ENCODE results near the gene LCE3D.
"Not testable (repeated sequence)": the region's sequence is repeated elsewhere in the genome, so short reads cannot be mapped to it uniquely, and the experiment has no call there.

LCE3D gene

DNA sequence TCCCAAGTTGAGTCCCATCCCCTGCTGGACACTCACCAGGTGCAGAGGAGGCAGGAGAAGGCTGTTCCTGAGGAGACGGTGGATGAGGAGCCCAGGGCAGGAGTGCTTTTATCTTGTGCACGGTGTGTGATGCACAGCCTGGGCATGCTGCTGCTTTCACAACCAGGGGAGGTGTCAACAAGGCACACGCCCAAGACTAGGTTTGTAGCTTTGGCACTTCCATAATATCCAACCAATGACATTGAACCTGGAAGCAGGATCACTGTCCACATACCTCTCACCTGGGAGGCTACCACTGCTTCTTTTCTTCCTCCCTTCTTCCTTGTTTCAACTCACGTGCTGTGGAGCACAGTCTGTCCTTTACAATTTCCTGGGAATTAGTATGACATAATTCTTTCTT, at the start of gene LCE3D:
Gene LCE3D (minus strand): TSS at position 84 of the 400 bp plus-strand sequence. CDS start 580 bp downstream, outside the sequence.
- no peak for DNase-seq

DNA sequence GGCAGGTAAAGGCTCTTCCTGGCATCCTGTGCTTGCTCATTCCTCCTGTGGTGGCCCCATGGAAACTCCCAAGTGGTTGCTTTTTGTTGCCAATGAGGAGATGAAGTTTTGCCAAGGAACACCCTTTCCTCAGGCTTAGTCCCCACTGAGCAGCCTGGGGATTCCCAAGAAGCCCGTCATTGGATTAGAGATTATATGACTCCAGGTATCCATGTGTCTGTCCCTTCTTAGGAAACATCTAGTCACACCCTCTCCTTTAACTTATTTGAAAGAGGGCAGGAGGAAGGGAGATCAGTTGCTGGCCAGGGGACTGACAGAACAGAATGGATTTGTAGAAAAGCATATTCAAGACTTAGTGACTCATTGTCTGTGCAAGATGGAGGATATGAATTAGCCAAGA, 46.4 kb upstream of the LCE3D start:
- DNase-seq: no peak

- DNase-seq: no peak
Observed at GRCh38 chr1:152623203-152623844, 43.0 kb upstream of the LCE3D start.

- no peak for DNase-seq
Observed at GRCh38 chr1:152622803-152623202, 42.5 kb upstream of the LCE3D start, which contains the start of gene LCE3A. TSS of gene LCE3A (minus strand) at chr1:152623103. CDS start at chr1:152623103, 0 bp downstream.

- DNase-seq: no peak
Observed at GRCh38 chr1:152621993-152622392, 41.7 kb upstream of the LCE3D start.

DNA sequence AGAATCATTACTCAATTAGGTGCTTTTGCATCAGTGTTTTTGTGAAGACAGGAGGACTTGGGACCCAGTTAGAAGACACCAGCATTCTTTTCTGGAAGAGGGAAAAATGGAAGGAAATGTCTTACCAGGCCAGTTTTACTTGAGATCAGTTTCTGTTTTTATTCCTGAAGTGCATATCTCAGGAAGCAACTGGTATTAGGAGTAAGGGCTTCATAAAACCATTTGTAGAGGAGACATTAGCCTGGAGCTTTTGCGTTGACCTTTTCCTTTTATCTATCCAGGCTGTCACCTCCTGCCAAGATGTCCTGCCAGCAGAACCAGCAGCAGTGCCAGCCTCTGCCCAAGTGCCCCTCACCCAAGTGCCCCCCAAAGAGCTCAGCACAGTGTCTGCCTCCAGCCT, 33.2 kb upstream of the LCE3D start, which contains the start of gene LCE3B:
Gene LCE3B (plus strand): TSS at position 301 of the 400 bp plus-strand sequence. CDS start 0 bp downstream, at position 301.
- no peak for DNase-seq

GRCh38 chr1:152599934-152600333, 19.6 kb upstream of the LCE3D start, which contains the start of gene LCE3C:
TSS of gene LCE3C (plus strand) at chr1:152600234. CDS start at chr1:152600732, 498 bp downstream.
- DNase-seq: no peak

- no peak for DNase-seq
Observed at GRCh38 chr1:152596986-152597385, 16.7 kb upstream of the LCE3D start.

DNA sequence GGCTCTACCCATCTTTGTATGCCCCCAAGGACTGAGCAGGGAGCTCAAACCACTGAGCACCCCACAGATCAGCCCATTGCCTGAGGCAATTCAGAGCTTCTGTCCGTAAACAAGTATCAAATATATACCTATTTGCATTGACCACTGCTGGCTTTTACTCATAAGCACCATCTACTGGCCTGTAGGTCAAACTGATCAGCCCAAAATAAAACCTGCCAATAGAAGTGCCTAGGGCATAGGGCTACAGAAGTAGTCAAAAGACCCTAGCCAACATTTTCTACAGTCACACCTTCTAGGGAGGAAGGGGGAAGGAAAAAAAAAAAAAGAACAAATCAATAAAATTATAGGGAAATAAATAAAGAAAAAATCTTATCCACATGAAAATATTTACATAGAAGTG, 5.3 kb upstream of the LCE3D start:
- no peak for DNase-seq

GRCh38 chr1:152582647-152583046, 2.3 kb upstream of the LCE3D start:
- no peak for DNase-seq

DNA sequence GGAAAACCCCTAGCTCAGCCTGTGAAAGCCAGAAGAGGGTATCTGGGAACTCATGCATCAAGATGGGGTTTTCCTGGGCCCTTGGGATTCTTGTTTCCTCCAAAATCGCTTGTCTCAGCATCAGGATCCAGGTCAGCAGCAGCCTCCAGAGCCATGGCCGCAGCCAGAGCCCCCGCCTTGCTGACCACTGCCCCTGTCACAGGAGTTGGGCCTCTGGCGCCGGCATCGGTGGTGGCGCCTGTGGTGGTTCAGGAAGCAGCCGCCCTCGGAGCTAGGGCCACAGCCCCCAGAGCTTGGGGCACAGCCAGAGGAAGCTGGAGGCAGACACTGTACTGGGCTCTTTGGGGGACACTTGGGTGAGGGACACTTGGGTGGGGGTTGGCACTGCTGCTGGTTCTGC, 790 bp downstream of the LCE3D start:
- not testable (repeated sequence) for DNase-seq

GRCh38 chr1:152577168-152577567, 3.1 kb downstream of the LCE3D start:
- no peak for DNase-seq

GRCh38 chr1:152566681-152567080, 13.6 kb downstream of the LCE3D start, which contains the start of gene LCE3E:
TSS of gene LCE3E (minus strand) at chr1:152566780. CDS start at chr1:152566208, 572 bp downstream.
- no peak for DNase-seq

- no peak for DNase-seq
Observed at GRCh38 chr1:152565535-152566215, 14.6 kb downstream of the LCE3D start.

DNA sequence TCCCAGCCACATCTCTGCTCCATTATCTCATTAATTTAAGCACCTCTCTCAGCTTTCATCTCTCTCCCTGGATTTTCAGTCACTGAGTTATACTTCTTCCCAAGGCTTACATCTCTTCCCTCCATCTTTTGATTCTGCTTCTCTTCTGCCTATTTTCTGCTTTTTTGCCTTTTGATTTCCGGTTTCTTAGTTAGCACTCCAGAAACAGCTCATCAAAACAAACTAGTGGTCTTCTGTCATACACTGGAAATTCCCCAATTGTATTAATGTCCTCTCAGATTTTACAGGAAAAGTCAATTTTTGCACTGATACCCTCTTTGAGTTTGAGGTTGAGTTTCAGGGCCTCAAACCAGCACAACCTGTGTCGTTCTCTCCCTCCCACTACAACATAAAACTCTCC, 15.2 kb downstream of the LCE3D start:
- no peak for DNase-seq

DNA sequence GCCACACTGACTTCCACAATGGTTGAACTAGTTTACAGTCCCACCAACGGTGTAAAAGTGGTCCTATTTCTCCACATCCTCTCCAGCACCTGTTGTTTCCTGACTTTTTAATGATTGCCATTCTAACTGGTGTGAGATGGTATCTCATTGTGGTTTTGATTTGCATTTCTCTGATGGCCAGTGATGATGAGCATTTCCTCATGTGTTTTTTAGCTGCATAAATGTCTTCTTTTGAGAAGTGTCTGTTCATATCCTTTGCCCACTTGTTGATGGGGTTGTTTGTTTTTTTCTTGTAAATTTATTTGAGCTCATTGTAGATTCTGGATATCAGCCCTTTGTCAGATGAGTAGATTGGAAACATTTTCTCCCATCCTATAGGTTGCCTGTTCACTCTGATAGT, 32.0 kb downstream of the LCE3D start:
- not testable (repeated sequence) for DNase-seq

DNA sequence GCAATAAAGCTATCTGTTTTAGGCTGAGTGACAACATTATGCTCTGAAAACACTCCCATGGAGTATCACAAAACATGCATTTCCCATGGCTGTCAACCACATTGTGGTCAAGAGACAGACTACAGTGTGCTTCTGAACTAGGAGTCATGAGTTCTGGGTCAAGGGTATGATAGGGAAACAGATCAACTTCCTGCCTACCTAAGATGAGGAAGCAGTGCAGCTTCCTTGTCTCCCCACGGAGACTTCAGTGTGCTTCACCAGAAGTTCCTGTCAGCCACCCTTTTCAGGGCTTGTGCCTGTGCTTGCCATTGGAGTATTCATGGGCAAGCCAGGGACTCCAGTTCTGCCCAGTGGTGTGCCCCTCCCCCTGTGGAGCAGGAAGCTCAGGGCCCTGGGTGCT, 33.6 kb downstream of the LCE3D start:
- no peak for DNase-seq

DNA sequence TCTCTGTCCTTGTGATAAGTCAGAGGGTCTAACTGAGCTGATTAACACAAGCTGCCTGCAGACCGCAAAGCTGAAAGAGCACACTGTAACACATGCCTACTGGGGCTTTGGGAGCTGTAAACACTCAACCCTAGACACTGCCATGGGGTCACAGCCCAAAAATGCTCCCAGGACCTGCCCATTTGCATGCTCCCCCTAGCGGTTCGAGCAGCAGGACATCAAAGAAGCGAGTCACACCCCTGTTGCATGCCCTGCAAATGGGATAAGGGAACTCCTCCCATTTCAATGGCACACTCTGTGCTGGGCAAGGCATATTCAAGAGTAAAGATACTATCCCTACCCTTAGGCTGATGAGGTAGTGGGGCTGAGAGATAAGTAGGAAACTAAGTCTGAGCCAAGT, 36.5 kb downstream of the LCE3D start:
- DNase-seq: no peak

DNA sequence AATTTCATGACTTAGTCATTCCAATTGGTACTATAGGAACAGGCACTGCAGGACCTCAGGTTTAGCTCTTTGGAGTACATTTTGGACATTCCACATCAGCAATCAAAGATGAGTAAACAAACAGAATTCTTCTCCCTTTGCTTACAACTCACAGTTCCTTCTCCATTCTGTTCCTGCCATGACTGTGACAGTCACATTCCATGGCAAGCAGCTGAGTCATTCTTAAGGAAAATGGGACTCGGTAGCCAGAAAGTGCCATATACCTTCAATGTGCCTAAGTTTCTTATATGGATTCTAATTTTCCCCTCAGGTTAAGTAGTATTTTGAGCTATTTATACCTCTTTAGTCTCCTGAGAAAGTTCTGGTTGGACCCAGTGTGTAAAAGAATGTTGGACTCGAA, 40.4 kb downstream of the LCE3D start:
- no peak for DNase-seq

GRCh38 chr1:152537496-152537895, 42.8 kb downstream of the LCE3D start:
- no peak for DNase-seq

GRCh38 chr1:152535774-152536173, 44.5 kb downstream of the LCE3D start:
- DNase-seq: no peak

GRCh38 chr1:152533327-152533938, 46.9 kb downstream of the LCE3D start:
- no peak for DNase-seq

Data from activated CD8-positive, alpha-beta memory T cell treated with anti-CD3 and anti-CD28 coated beads for 24 hours (primary cell).